ENCODE results near the gene GOLM1. TPM values are rescaled to one million over a fixed set of nuclear protein-coding genes. Genes with fewer than 3 reads are reported as not detected.

GOLM1 gene
- total and polyA plus RNA-seq, 2 of the 4 experiments (the other 2 are of a cell fraction) = 54.8 to 59.2 TPM

DNA sequence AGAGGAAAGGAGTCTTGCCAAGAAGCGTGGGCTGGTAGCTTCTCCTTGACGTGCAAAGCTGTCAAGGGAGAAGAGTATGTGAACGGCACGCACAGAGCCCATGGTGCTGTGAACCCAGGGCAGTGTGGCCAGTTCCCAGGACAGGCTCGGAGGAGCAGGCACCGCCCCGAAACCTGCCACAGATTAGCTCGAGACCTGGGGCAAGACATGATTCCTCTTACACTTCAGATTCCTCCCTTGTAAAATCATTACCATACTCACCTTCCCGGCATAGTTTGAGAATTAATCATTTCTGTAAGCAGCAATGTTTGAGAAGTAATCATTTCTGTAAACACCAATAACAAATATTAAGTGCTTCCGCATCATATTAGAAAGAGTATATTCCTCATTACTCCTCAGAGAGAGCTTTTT, 19.9 kb downstream of the GOLM1 start:
- ATAC-seq (ENCODE audit: low read depth) (no peak), DNase-seq (no peak)
- Histone ChIP-seq H3K18ac (ENCODE audit: low read depth, low read length) (no peak overlapping the region), H3K27me3 (ENCODE audit: control insufficient read depth, insufficient read depth, low read length) (no peaks in the 10 kb centered on the region), H2AK9ac (replicated peaks; ENCODE audit: low read depth, low read length, poor library complexity) (no peak overlapping the region), H2BK5ac (ENCODE audit: low read depth, low read length, poor library complexity, severe bottlenecking) (no peak overlapping the region), H3K14ac (replicated peaks; ENCODE audit: low read depth, low read length) (no peak overlapping the region), H4K8ac (ENCODE audit: low read depth in 2 of 2, low read length in 2 of 2) (no peak overlapping the region), H3K4ac (ENCODE audit: low read depth, low read length) (no peak overlapping the region), H3K27ac (ENCODE audit: insufficient read depth, low read length) (no peak overlapping the region), H3K9ac (ENCODE audit: low read depth, low read length) (no peak overlapping the region), H3K23ac (ENCODE audit: low read depth, low read length) (no peak overlapping the region), H3K4me3 (ENCODE audit: insufficient read depth, low read depth, low read length) (no peak overlapping the region), H3K79me1 (ENCODE audit: low read depth in 1 of 2, low read length in 2 of 2) (peaks cover 0 to 4% of the 10 kb centered on the region in 2 experiments; a peak in 1 of 4 replicates), H2AFZ (replicated peaks; ENCODE audit: low read length, poor library complexity) (no peak overlapping the region), H4K91ac (ENCODE audit: insufficient read depth, low read depth, low read length) (no peak overlapping the region), H4K5ac (ENCODE audit: low read depth, low read length) (no peak overlapping the region), H2AK5ac (ENCODE audit: low read depth, low read length) (no peak overlapping the region), H3K36me3 (ENCODE audit: control insufficient read depth, insufficient read depth, low read length) (peaks cover 12% of the 10 kb centered on the region), H2BK15ac (ENCODE audit: low read depth, low read length) (no peak overlapping the region), H3K56ac (ENCODE audit: extremely low read depth, insufficient read depth, low read length) (no peak overlapping the region), H2BK120ac (ENCODE audit: low read depth, low read length) (no peak overlapping the region), H3K9me3 (ENCODE audit: control insufficient read depth, insufficient read depth, low read length) (no peaks in the 10 kb centered on the region), H3K9me1 (ENCODE audit: insufficient read depth, low read length) (peaks cover 6% of the 10 kb centered on the region; the same call in 1 of the 2 replicates), H4K20me1 (ENCODE audit: insufficient read depth, low read length) (no peaks in the 10 kb centered on the region), H2BK20ac (ENCODE audit: low read depth, low read length) (no peak overlapping the region), H3K4me2 (ENCODE audit: low read depth, low read length) (no peak overlapping the region), H3K4me1 (ENCODE audit: control insufficient read depth, insufficient read depth, low read length) (peaks cover 2% of the 10 kb centered on the region)
- intact Hi-C loops (cut with micrococcal nuclease) (no loop called here), in situ Hi-C loops (cut with MboI; ENCODE audit: low sequenced_read_pairs) (no loop called here), dilution Hi-C loops (cut with HindIII; ENCODE audit: low sequenced_read_pairs, unreplicated experiment) (no loop called here)
- CTCF ChIA-PET = no interaction called here
- no CpG with 5 or more reads among the region's 10 CpGs for WGBS, 2 experiments (ENCODE audit: extremely low coverage in 2 of 2, insufficient read length in 1 of 2)
- TF ChIP-seq MXI1 (IDR thresholded peaks at IDR 0.05; ENCODE audit: borderline replicate concordance, low read depth, low read length) (no peak), MAZ (IDR thresholded peaks at IDR 0.05; ENCODE audit: borderline replicate concordance, low read depth, low read length) (no peak), RCOR1 (IDR thresholded peaks at IDR 0.05; ENCODE audit: insufficient replicate concordance, low read length) (no peak), MAFK (IDR thresholded peaks at IDR 0.05; ENCODE audit: low read depth, low read length) (no peak), NFE2L2 (IDR thresholded peaks at IDR 0.05; ENCODE audit: low read depth, low read length) (no peak), BHLHE40 (IDR thresholded peaks at IDR 0.05; ENCODE audit: low read depth, low read length) (no peak), POLR2A (IDR thresholded peaks at IDR 0.05; ENCODE audit: low read depth, low read length) (no peak), CHD1 (IDR thresholded peaks at IDR 0.05; ENCODE audit: low read depth, low read length) (no peak)
- POLR2A ChIA-PET (ENCODE audit: unreplicated experiment) = no interaction called here
- BruUV-seq (replicated peaks) = no TSS peak

Measured in IMR-90 (cell line).